AG10803 (cell line): ENCODE results near the gene CHPF.

Experiments
- DNase-seq: peaks from one replicate; pipeline ENCODE4 v3.0.0; 2010; ENCODE audit warnings: low read depth
- H3K4me3 ChIP-seq: 2 replicates; pipeline ENCODE4 v1.5.1; 2011; ENCODE audit warnings: mild to moderate bottlenecking, low read length, control low read depth
- TF ChIP-seq, protein P1 (sequence below): conservative IDR thresholded peaks from 2 replicates; pipeline ENCODE4 v1.5.1; 2011; ENCODE audit warnings: mild to moderate bottlenecking, low read length, control low read depth, inconsistent platforms

The CHPF gene

GRCh38 chr2:219571311-219572236 lies 28.0 kb upstream of the CHPF start, which contains the start of gene OBSL1:
Gene OBSL1 (minus strand): TSS chr2:219571539. CDS start chr2:219571232, 307 bp downstream.
- peak within 1 kb of the TSS; percentile 68 for H3K4me3 ChIP-seq
- TF ChIP-seq, protein P1, sequence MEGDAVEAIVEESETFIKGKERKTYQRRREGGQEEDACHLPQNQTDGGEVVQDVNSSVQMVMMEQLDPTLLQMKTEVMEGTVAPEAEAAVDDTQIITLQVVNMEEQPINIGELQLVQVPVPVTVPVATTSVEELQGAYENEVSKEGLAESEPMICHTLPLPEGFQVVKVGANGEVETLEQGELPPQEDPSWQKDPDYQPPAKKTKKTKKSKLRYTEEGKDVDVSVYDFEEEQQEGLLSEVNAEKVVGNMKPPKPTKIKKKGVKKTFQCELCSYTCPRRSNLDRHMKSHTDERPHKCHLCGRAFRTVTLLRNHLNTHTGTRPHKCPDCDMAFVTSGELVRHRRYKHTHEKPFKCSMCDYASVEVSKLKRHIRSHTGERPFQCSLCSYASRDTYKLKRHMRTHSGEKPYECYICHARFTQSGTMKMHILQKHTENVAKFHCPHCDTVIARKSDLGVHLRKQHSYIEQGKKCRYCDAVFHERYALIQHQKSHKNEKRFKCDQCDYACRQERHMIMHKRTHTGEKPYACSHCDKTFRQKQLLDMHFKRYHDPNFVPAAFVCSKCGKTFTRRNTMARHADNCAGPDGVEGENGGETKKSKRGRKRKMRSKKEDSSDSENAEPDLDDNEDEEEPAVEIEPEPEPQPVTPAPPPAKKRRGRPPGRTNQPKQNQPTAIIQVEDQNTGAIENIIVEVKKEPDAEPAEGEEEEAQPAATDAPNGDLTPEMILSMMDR, result no peak
- DNase-seq, result peak; percentile 77

- TF ChIP-seq, protein P1, result no peak
- DNase-seq, result peak; percentile 32
- peak overlapping the region; percentile 68 for H3K4me3 ChIP-seq
These were observed 27.3 kb upstream of the CHPF start for GRCh38 chr2:219570924-219571310.

DNA sequence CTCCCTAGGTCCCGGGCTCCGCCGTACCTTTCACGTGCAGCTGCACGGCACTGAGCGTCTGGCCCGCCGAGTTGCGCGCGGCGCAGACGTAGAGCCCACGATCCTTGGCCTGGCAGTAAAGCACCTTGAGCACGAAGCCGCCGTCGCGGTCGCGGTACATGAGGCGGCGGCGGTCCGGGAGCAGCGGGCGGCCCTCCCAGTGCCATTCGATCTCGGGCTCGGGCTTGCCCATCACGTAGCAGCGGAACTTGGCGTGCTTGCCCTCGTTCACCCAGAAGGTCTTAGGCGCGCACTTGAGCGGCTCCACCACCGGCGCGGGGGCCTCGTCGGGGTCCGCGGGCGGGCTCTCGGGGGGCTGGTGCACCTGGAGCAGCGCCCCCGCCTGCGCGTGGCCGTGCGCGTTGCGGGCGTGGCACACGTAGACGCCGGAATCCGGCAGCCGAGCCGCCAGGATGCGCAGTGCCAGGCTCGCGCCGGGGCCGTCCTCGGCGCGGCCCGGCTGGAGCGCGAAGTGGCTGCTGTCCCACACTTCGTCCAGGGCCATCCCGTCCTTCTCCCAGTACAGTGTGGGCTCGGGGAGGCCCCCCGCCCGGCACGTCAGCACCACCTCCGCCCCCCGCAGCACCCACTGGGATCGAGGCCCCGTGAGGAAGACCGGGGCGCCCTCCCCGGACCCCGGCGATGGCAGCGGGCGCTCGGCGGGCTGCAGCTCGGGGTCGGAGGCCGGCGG lies 26.8 kb upstream of the CHPF start:
- TF ChIP-seq, protein P1, result no peak
- DNase-seq, result peak; percentile 35
- H3K4me3 ChIP-seq, result peak overlapping the region; percentile 68

- H3K4me3 ChIP-seq, result peak overlapping the region; percentile 68
- TF ChIP-seq, protein P1, result no peak
- DNase-seq, result no peak
These were observed 26.0 kb upstream of the CHPF start for GRCh38 chr2:219569635-219570034.

DNA sequence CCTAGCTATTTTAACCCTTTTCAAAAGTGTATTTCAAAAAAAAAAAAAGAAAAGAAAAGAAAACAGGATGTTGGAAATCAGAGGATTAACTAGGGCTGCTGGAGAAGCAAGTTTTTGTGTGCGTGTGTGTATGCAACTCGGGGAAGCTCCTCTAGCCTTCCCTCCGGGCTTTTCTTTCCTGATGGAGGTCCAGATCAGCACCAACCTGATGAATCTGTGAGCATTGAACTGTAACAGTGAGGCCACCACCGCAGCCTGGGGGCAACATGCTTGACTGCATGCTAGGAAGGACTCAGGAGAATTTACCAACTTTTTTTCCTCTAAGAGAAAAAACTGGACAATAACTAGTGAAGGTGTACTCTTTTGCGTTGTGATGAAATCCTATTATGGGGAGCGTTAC lies 25.4 kb upstream of the CHPF start:
- H3K4me3 ChIP-seq, result no peak overlapping the region
- TF ChIP-seq, protein P1, result no peak
- no peak for DNase-seq

DNA sequence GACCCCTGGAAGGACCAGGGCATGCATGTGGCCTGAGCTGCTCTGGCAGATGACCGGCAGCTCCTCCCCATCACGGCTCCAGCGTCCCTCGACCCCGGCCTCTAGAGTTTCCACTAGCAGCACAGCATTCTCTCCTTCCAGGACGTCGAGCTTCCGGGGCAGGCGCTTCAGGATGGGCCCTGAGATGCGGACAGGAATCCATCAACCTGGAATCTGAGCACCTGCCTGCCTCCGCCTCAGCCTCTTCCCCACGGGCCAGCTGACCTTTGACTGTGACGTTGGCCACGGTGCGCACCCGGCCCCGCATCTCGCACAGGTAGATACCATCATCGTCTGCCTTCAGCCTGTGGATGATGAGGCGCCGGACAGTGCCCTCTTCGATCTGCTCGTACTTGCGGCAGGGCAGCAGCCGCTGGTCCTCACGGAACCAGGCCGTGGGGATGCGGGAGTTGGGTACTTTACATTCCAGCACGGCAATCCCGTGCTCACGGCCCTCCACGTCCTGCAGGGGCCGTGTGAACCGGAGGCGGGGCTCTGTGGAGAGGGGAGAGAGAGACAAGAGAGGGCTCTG lies 24.3 kb upstream of the CHPF start:
- H3K4me3 ChIP-seq, result no peak overlapping the region
- no peak for DNase-seq
- TF ChIP-seq, protein P1, result no peak
